ENCODE results near the gene RBM8A.

The RBM8A gene

DNA sequence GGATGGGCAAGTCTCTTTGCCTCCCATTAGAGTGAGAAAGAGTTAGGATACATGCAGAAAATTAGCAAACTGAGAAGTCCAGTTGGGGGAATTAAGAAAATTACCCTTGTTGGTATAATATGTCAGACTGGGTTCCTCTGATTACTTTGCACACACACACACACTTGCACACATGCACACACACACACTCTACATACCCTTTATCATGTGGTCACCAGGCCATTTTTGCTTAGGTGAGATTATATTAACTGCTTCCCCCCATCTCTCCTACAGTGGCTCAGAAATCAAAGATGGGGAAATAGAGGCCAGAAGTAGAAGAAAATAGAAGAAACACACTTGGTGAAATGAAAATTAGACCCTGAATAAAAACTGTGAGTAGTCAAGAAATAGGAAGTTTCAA lies 31.4 kb upstream of the RBM8A start:
- H2AFZ ChIP-seq (ENCODE audit: low read length): no peak overlapping the region
- peak overlapping the region; percentile 78 for H3K4me3 ChIP-seq (ENCODE audit: low read depth, low read length, poor library complexity, severe bottlenecking)
- peaks cover 85% of the 10 kb centered on the region for H3K4me1 ChIP-seq (ENCODE audit: insufficient read depth, low read length, severe bottlenecking)
- H3K9ac ChIP-seq (ENCODE audit: low read length): peak overlapping the region; percentile 49; the same call in 1 of the 2 replicates
- peak overlapping the region; percentile 67 for H3K27ac ChIP-seq (ENCODE audit: low read depth, low read length, poor library complexity, severe bottlenecking)
- no peak for TF ChIP-seq EZH2 (IDR thresholded peaks at IDR 0.05; ENCODE audit: borderline replicate concordance, low read length)
- TF ChIP-seq, protein P1, sequence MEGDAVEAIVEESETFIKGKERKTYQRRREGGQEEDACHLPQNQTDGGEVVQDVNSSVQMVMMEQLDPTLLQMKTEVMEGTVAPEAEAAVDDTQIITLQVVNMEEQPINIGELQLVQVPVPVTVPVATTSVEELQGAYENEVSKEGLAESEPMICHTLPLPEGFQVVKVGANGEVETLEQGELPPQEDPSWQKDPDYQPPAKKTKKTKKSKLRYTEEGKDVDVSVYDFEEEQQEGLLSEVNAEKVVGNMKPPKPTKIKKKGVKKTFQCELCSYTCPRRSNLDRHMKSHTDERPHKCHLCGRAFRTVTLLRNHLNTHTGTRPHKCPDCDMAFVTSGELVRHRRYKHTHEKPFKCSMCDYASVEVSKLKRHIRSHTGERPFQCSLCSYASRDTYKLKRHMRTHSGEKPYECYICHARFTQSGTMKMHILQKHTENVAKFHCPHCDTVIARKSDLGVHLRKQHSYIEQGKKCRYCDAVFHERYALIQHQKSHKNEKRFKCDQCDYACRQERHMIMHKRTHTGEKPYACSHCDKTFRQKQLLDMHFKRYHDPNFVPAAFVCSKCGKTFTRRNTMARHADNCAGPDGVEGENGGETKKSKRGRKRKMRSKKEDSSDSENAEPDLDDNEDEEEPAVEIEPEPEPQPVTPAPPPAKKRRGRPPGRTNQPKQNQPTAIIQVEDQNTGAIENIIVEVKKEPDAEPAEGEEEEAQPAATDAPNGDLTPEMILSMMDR (IDR thresholded peaks at IDR 0.05; ENCODE audit: low read length): no peak
- H4K20me1 ChIP-seq (ENCODE audit: insufficient read depth, low read length): no peaks in the 10 kb centered on the region
- peak overlapping the region; percentile 84 for H3K4me2 ChIP-seq (ENCODE audit: low read length)
- 0 out of 2 replicates have a peak, but pooled peaks cover 6% of the 10 kb centered on the region for H3F3A ChIP-seq (ENCODE audit: insufficient read depth, low read length)
- H3K9me3 ChIP-seq (ENCODE audit: low read length): no peaks in the 10 kb centered on the region
- no peaks in the 10 kb centered on the region for H3K27me3 ChIP-seq (ENCODE audit: insufficient read depth, low read length)
- H3K36me3 ChIP-seq (ENCODE audit: insufficient read depth, low read length): peaks cover 11% of the 10 kb centered on the region; the same call in 1 of the 2 replicates
- H3K9me2 ChIP-seq (ENCODE audit: low read depth, low read length): no peaks in the 10 kb centered on the region
- no peaks in the 10 kb centered on the region; the same call in 1 of the 2 replicates for H3K79me2 ChIP-seq (ENCODE audit: insufficient read depth, low read length)

DNA sequence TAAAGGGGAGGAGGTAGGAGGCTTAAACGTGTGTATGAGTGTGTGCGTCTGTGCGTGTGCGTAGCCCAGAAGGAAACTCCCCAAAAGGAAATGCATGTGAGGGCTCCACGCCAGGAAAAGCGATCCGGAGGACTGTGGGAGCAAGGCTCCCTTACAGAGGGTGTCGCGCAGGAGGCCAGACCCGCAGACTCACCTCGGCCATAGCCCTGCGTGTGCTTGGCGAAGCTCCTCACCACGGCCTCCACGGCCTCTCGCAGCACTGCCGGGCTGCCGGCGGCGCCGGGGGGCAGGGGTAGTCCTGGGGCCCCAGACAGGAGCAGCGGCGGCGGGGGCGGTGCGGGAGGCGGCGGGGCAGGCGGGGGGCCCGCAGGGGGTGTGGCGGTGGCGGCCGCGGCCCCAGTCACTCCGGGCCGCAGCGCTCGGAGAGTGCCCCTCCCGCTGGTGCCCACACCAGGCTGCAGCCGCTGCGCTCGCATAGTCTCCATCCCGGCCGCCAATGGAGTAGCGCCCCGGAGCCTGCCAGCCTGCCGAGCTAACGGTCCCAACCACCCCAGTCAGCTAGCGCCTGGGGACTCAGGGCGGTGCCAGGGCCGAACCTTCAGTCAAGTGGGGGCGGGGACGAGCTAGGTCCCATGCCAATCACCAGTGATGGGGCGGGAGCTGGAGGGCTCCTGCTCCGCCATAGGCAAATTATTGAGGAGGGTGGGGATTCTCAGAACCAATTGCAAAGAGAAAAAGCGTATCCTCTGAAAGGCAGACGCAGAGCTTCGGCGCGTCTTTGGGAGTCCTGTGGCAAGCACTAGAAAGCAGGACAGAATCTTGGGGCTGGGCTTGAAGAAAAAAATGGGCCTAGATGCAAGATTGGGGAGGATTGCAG lies 30.4 kb upstream of the RBM8A start, which contains the start of gene LIX1L:
TSS of gene LIX1L (minus strand) at position 575 of the 877 bp plus-strand sequence. CDS start at position 485, 90 bp downstream.
- Histone ChIP-seq H3K27me3 (ENCODE audit: insufficient read depth, low read length) (no peaks in the 10 kb centered on the region), H3K27ac (ENCODE audit: low read depth, low read length, poor library complexity, severe bottlenecking) (peak within 1 kb of the TSS; percentile 67), H3K9ac (ENCODE audit: low read length) (peak within 1 kb of the TSS; percentile 80), H3K4me1 (ENCODE audit: insufficient read depth, low read length, severe bottlenecking) (peaks cover 74% of the 10 kb centered on the region), H3K4me2 (ENCODE audit: low read length) (peak within 1 kb of the TSS; percentile 84), H3K9me2 (ENCODE audit: low read depth, low read length) (no peaks in the 10 kb centered on the region), H3K4me3 (ENCODE audit: low read depth, low read length, poor library complexity, severe bottlenecking) (peak within 1 kb of the TSS; percentile 78), H3F3A (ENCODE audit: insufficient read depth, low read length) (0 out of 2 replicates have a peak, but pooled peaks cover 6% of the 10 kb centered on the region), H4K20me1 (ENCODE audit: insufficient read depth, low read length) (no peaks in the 10 kb centered on the region), H3K9me3 (ENCODE audit: low read length) (no peaks in the 10 kb centered on the region), H3K79me2 (ENCODE audit: insufficient read depth, low read length) (no peaks in the 10 kb centered on the region; the same call in 1 of the 2 replicates), H2AFZ (ENCODE audit: low read length) (no peak within 1 kb of the TSS), H3K36me3 (ENCODE audit: insufficient read depth, low read length) (peaks cover 15% of the 10 kb centered on the region; the same call in 1 of the 2 replicates)
- TF ChIP-seq, protein P1 (IDR thresholded peaks at IDR 0.05; ENCODE audit: low read length): no peak
- no peak for TF ChIP-seq EZH2 (IDR thresholded peaks at IDR 0.05; ENCODE audit: borderline replicate concordance, low read length)

DNA sequence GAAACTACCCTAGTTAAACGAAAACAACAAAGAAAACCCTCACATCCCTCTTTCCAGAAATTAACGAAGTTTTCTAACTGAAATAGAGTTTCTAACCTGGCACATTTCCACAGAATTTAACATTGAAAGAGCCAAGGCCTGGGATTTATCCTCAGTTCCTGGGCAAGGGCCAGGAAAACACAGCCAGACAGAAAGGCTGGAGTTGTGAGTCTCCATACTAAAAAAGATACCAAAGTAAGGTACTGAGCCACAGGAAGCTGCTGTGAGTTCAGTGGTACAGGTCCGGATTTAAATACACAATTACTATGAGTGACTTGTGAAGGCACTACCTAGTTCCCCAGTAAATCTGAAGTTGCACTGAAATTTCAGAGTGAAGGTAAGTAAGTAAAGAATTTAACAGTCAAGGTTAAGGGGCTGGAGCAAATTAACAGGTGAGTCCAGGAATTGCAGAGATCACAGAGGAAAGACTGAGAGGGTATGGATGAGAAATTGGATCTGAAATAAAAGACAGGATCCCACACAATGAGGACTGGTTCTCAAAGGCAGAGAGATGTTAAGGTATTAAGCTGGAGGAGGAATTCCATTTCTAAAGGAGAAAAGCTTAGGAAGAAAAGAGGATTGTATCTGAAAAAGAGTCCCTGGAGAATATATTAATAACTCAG lies 29.6 kb upstream of the RBM8A start:
- no peak overlapping the region for H2AFZ ChIP-seq (ENCODE audit: low read length)
- 0 out of 2 replicates have a peak, but pooled peaks cover 6% of the 10 kb centered on the region for H3F3A ChIP-seq (ENCODE audit: insufficient read depth, low read length)
- H4K20me1 ChIP-seq (ENCODE audit: insufficient read depth, low read length): no peaks in the 10 kb centered on the region
- peaks cover 72% of the 10 kb centered on the region for H3K4me1 ChIP-seq (ENCODE audit: insufficient read depth, low read length, severe bottlenecking)
- peaks cover 15% of the 10 kb centered on the region; the same call in 1 of the 2 replicates for H3K36me3 ChIP-seq (ENCODE audit: insufficient read depth, low read length)
- peak overlapping the region; percentile 42 for H3K27ac ChIP-seq (ENCODE audit: low read depth, low read length, poor library complexity, severe bottlenecking)
- no peaks in the 10 kb centered on the region for H3K9me3 ChIP-seq (ENCODE audit: low read length)
- H3K9ac ChIP-seq (ENCODE audit: low read length): peak overlapping the region; percentile 80
- peak overlapping the region; percentile 78 for H3K4me3 ChIP-seq (ENCODE audit: low read depth, low read length, poor library complexity, severe bottlenecking)
- H3K9me2 ChIP-seq (ENCODE audit: low read depth, low read length): no peaks in the 10 kb centered on the region
- H3K79me2 ChIP-seq (ENCODE audit: insufficient read depth, low read length): no peaks in the 10 kb centered on the region; the same call in 1 of the 2 replicates
- TF ChIP-seq, protein P1 (IDR thresholded peaks at IDR 0.05; ENCODE audit: low read length): no peak
- TF ChIP-seq EZH2 (IDR thresholded peaks at IDR 0.05; ENCODE audit: borderline replicate concordance, low read length): no peak
- no peaks in the 10 kb centered on the region for H3K27me3 ChIP-seq (ENCODE audit: insufficient read depth, low read length)
- H3K4me2 ChIP-seq (ENCODE audit: low read length): peak overlapping the region; percentile 84

All from OCI-LY1 (cell line).